GM03348 (cell line): ENCODE measurements around the gene MDK.

Source experiments
- DNase-seq: peaks from one replicate; pipeline ENCODE4 v3.0.0; 2012; ENCODE audit warnings: low spot score

MDK gene

DNA sequence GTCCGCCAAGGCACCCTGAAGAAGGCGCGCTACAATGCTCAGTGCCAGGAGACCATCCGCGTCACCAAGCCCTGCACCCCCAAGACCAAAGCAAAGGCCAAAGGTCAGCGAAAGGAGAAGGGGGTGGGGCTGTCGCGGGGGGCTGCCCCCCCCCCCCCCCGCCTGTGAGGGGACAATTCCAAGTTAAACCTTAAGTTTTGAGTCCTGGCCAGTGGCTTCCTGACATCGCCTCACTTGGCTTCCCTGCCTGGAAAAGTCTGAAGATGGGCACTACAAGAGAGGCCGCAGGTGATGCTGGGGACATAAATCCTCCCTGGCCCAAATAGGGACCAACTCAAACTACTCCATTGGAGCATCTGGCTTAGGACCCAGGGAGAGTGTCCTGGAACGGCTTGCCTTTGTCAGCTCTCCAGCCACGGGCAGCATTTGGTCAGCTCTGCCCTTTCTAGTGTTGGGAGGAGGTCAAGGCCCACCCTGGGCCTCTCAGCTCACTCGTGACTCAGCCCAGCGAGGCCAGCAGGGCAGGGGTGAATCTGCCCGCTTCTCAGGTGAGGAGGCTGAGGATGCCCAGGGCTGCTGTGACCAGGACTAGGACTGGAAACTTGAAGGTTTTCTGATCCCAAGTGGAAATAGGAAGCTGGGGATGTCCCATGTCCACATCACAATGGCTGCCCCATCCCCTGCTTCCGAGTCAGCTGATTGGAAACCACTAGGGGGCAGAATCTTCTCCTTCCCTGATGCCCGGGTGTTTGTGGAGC lies 1.4 kb downstream of the MDK start:
- peak; percentile 80 for DNase-seq

GRCh38 chr11:46383404-46383758 lies 1.9 kb downstream of the MDK start:
- DNase-seq, result no peak

DNA sequence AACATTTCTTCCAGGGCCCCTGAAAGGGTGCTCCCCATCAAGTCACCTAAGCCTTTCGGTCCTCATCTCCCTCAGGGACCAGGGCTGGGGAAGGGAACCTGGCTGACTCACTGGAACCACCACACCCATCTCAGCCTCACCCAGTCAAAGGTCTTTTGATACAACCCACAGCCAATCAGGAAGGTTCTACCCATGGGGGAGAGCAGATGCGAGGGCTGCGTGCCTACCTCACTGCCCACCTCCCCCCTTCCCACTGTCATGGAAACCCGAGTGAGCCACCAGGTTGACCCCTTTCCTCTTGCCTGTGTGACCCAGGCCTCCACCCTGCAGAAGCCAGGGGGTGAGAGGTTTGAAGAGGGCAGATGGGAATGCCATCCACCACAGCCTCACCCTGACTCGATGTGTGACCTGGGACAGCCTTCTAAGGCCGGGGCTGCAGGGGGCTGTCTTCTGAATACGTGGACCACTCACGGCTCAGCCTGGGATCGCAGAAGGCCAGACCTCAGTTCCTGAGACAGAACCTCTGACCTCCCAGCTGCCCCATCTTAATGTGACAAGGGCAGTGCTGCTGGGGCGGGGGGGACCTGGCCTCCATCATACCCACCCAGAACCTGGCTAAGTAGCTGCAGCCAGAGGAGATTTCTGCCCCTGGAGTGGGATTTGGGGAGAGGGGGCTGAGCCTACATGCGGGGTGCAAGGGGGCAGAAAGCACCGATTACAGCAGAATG lies 2.7 kb downstream of the MDK start:
- no peak for DNase-seq

GRCh38 chr11:46385169-46386004 lies 3.9 kb downstream of the MDK start:
- no peak for DNase-seq

- no peak for DNase-seq
Observed at GRCh38 chr11:46386005-46386578, 4.6 kb downstream of the MDK start.

GRCh38 chr11:46386674-46387073 lies 5.2 kb downstream of the MDK start:
- no peak for DNase-seq

DNA sequence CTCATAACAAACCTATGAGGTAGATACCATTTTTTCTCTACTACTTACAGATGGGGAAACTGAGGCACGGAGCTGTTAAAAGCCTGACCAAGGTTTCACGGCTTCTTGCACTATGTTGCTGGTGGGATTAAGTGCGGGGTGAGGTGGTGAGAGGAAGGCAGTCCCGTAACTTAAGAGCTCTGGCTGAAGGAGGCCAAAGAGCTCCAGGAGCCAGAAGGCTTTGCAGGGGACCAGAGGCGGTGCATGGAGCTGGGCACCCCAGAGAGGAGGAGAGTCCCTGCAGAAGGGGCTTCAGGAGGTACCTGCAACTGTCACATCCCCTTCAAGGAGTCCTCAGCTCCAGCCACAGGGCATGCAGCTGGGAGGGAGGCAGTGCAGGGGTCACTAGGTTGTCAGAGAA lies 6.0 kb downstream of the MDK start:
- no peak for DNase-seq

GRCh38 chr11:46387919-46388618 lies 6.6 kb downstream of the MDK start:
- no peak for DNase-seq

DNA sequence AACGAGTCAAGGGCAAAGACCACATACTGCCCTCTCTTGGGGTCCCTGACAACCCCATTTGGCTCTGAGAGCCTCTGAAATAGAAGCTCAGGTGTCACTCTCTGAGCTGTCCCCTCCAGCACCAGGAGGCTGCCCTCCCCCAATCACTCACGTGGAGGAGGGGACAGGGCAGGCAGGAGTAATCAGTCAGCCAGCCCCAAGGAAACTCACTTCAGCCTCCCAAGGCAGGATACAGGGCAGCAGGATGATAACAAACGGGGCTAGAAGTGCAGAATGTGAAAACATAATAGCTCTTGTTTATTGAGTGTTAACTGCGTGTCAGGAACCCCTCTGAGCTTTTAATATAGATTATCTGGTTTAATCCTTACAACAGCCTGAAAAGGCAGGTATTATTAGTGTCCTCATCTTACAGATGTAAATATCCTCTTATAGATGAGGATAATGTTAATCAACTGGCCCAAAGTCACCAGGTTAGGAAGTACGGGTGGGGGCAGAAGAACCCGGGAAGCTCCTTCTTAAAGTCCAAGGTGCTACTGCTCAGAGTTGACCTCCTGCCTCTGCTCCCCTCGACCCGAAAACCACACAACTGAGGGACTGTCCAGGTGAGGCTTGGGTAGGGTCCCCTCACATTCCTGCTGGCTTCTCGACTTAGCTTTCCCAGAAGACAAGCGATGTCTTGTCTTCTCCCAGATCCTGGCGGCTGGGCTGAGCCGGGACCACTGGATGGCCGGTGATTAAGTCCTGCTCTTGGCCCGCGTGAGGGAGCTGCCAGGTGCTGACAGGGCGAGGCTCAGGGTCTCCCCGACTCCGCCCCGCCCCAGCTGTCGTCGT lies 7.4 kb downstream of the MDK start:
- DNase-seq, result no peak

- DNase-seq, result peak; percentile 92
Observed at GRCh38 chr11:46389450-46390330, 8.2 kb downstream of the MDK start.

- no peak for DNase-seq
Observed at GRCh38 chr11:46390331-46391171, 9.1 kb downstream of the MDK start.

DNA sequence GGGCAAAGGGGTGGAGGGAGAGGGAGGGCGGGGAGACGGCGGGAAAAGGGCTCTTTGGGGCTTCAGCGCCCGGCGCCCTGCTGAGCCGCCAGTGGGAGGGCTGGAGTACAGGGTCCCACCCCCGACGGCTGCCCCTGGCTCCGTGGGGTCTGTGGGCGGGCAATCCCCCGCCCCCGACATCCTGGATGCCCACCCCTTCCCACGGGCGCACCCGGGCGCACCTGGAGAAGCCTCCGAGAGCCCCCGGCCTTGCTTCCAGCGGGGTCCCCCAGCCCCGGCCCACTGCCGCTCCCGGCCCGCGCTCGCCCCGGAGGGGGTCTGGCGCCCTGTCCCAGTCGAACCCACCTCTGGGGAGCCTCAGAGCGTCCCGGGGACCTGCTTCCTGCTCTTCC lies 9.7 kb downstream of the MDK start:
- no peak for DNase-seq

DNA sequence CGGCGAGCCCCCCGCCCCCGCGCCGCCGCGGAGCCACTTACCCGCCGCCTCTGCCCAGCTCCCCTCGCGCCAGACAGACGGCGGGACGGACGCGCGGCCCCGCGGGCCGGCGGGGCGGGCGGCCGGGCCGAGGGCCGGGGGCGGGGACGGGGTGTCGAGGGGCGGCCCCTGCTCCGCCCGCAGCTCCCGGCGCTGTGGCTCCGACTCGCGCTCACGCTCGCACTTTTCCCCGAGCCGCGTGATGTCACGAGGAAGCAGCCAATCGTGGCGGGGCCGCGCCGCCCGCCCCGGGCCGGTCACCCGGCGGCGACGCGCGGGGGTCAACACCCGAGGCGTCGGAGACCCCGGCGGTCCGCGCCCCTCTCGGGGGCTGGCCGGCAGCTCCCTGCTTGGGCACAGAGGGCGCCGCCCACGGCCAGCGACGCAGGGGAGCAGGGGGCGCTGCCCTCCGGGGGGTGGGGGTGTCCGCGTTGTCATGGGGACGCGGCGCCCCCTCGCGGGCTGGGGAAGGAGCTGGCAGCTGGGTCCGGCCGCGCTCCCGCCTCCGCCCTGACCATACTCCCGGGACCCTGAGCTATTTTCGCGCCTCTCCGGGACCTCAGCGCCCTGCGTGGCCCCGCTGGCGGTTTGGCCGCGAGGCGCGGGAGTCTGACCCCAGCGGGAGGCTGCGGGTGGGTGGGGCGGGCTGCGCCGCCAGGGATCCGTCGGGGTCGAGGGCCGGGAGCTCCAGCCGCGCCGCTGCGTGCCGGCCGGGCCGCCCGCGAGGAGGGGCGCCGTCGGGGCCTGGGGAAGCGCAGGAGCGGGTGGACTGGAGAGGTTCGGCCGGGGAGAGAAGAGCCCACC lies 10.3 kb downstream of the MDK start, which contains the start of gene CHRM4:
TSS of gene CHRM4 (minus strand) at position 199 of the 843 bp plus-strand sequence. CDS start 5,219 bp downstream, outside the sequence.
- peak; percentile 60 for DNase-seq

DNA sequence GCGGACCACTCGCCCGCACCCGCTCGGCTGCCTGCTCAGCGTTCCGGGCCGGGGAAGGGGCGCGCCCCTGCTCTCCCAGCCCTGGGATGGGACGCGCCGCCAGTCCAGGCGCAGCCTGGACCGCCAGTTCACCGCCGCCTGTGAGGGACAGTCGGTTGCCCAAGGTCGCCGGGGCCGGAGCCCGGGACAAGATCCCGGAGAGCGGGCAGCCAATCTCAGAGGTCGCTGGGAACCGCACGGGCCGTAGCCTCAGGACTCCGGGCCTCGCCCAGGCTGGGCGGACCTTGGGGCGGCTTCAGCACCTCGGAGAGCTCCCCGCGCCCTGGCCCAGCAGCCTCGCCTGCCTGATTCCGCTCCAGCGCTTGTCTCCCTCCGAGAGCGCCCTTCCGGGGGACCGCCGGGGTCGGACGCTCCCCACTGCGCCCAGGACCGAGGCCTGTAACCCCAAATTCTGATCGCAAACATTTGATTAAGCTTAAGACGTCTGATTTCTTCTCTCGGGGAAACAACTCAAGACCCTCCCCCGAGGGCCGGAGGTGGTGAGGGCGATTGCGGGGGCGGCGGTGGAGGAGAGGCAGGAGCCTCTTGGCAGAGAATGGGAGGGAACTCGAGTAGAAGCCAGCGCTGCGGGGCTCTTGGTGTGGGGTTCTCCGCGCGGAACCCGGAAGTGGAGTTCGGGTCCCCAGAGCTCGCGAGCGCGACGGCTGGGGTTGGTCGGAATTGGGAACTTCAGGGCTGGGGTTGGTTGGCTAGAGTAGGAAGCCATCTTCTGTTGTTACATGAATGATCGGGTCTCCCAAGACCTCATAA lies 11.2 kb downstream of the MDK start:
- peak; percentile 96 for DNase-seq

GRCh38 chr11:46393231-46393616 lies 11.8 kb downstream of the MDK start:
- DNase-seq, result no peak

GRCh38 chr11:46393759-46394158 lies 12.3 kb downstream of the MDK start:
- no peak for DNase-seq

GRCh38 chr11:46397526-46397925 lies 16.1 kb downstream of the MDK start:
- no peak for DNase-seq
